GM19328 (cell line): ENCODE results near the gene GJA8.
"Not testable (repeated sequence)": the region's sequence is repeated elsewhere in the genome, so short reads cannot be mapped to it uniquely, and the experiment has no call there.

Experiments used
- ATAC-seq: cut with Tn5 transposase; IDR thresholded peaks from one replicate; pipeline ENCODE4 v1.9.1; 2021; ENCODE audit warnings: mild to moderate bottlenecking, moderate library complexity; ENCODE audit not compliant: unreplicated experiment

Gene GJA8

DNA sequence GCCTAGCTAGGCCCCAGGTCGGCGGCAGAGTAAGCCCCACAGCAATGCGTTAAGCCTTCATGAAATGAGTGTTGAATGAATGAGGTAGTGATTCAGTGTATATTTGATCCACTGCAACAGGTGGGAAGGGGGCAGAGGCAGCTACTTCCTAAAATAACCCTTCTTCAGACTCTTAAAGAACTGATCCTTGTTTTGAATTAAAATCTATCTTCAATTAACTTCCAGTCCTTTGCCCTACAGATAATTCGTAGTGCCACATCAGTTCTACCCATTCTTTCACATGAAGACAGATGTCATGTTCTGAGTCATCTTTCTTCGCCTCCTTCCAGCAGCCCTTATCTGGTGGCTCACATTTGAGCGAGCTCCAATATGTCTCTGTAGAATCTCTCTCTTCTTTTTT is 24.6 kb downstream of the GJA8 start:
- ATAC-seq: not testable (repeated sequence)

DNA sequence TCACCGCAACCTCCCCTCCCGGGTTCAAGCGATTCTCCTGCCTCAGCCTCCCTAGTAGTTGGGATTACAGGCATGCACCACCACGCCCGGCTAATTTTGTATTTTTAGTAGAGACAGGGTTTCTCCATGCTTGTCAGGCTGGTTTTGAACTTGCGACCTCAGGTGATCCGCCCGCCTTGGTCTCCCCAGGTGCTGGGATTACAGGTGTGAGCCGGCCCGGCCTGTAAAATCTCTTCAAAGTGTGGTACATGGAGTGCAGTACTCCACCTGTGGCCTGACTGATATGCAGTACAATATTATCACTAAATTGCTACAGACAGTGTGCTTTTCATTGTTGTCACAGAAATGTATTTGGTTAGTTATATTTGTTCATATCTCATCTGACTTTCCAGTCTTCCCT is 25.1 kb downstream of the GJA8 start:
- ATAC-seq: not testable (repeated sequence)

DNA sequence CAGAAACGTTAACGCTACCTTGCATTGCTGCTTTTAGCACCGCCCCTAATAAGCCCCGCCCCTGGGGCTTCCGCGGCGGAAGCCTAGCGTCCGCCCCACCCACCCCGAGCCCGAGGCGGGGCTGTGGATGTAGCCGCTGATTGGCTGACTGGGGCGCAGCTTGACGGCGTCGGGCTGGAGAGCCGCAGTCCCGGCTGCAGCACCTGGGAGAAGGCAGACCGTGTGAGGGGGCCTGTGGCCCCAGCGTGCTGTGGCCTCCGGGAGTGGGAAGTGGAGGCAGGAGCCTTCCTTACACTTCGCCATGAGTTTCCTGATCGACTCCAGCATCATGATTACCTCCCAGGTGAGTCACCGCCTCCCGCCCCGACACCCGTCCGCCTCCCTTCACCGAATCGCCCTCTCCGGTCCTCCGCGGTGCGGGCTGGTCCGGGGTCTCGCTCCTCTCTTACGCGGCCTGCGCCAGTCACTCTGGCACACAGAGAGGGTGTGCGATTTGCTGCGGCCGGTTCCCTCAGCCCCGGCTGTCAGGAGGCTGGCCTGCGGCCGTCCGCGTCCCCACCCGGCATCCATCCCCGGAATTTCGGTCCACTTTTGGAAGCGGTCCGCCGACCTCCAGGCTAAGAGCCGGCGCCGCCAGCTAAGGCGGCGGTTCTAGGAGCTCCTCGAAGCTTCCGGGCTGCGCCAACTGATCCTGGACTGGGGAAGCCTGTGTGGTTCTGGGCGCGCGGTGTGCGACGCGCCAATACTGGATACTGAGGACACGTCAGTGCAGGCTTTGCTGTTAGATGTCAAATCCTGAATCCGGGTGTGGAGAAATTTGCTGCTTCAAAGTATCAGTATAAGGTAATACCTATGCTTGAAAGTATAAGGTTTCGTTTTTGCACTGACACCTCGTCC is 25.9 kb downstream of the GJA8 start, which contains the start of gene GPR89B:
Gene GPR89B (plus strand): TSS at position 185 of the 897 bp plus-strand sequence. CDS start 117 bp downstream, at position 302.
- peak; percentile 93 for ATAC-seq

DNA sequence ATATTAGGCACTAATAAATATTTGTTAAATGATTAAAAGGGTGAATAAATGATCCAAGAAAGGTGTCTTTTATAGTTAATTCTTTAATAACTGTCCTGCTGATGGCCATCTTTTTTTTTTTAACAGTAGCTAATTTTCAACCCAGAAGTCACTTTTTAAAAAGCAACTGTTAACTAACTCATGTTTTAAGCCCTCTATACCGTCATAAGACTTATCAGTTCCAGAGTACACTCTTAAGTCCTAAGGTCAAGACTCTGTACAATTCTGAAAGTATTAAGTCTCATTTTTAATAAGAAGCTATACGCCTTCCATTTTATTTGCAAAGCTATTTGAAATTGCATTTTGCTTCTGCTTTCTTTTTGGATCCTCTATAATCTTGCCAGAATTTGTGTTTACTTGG is 28.5 kb downstream of the GJA8 start:
- ATAC-seq: not testable (repeated sequence)

DNA sequence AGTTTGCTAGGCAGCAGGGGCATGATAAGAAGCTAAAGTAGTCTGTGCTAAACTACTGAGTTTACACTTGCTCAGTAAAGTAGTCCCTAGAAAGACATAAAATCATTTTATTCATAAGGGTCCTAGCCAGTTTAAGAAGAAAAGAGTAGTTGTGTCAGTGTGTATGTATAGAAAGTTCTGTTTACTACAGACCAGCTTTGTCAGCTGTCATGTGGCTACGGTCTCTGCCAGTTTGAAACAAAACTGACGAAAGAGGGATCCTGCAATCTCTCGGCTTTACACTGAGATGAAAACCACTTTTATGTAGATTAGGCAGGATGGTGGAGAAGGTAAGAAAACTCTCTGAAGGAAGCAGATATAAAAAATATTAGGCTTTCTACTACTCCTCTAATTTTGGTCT is 32.7 kb downstream of the GJA8 start:
- ATAC-seq: not testable (repeated sequence)

DNA sequence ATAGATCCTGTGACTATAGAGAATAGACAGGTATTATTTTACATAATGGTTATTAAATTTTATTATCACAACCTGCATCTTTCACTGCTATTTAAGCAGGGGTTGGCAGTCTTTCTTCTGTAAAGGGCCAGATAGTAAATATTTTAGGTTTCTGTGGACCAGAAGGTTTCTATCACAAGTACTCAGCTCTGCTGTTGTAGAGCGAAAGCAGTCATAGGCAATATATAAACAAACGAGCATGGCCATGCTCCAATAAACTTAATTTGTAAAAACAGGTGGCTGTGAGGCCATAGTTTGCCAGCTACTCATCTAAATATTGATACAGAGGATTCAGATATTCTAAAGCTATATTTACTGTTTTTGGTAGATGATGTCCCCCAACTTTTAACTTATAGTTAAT is 37.9 kb downstream of the GJA8 start:
- ATAC-seq: not testable (repeated sequence)

DNA sequence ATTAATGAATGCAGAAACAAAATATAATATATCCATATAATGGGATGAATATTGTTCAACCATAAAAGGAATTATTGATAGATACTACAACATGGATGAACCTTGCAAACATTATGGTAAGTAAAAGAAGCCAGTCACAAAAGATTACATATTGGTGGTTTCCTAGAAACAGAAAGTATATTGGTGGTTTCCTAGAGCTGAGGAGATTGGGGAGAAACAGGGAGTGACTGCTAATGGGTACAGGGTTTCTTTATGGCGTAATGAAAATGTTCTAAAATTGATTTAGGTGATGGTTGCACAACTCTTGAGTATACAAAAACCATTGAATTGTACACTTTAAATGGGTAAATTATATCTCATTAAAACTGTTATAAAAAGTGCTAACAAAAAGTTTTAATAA is 40.0 kb downstream of the GJA8 start:
- not testable (repeated sequence) for ATAC-seq

DNA sequence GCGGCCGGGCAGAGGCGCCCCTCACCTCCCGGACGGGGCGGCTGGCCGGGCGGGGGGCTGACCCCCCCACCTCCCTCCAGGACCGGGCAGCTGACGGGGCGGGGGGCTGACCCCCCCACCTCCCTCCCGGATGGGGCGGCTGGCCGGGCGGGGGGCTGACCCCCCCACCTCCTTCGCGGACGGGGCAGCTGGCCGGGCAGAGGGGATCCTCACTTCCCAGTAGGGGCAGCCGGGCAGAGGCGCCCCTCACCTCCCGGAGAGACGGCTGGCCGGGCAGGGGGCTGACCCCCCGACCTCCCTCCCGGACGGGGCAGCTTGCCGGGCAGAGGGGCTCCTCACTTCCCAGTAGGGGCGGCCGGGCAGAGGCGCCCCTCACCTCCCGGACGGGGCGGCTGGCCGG is 46.9 kb downstream of the GJA8 start:
- ATAC-seq: not testable (repeated sequence)
